Measurements from ENCODE around the gene C2orf68.

- TF ChIP-seq CTCF (IDR thresholded peaks at IDR 0.05), result peak in 1 of 4 experiments; percentile 19
- TF ChIP-seq EP300 (IDR thresholded peaks at IDR 0.05), result no peak
- peak; percentile 71 to 74 for TF ChIP-seq POLR2A (IDR thresholded peaks at IDR 0.05)
Observed at GRCh38 chr2:85611705-85612587, at the start of gene C2orf68.

Data from gastroesophageal sphincter (tissue), 3 donors.